ENCODE measurements around the gene RAB40A.

RAB40A gene

GRCh38 chrX:103510031-103510430 lies 9.3 kb downstream of the RAB40A start:
- TF ChIP-seq REST (IDR thresholded peaks at IDR 0.05; ENCODE audit: insufficient replicate concordance, low read depth) = no peak
- no peak for TF ChIP-seq GABPA (IDR thresholded peaks at IDR 0.05; ENCODE audit: low read depth)
- TF ChIP-seq, protein P1, sequence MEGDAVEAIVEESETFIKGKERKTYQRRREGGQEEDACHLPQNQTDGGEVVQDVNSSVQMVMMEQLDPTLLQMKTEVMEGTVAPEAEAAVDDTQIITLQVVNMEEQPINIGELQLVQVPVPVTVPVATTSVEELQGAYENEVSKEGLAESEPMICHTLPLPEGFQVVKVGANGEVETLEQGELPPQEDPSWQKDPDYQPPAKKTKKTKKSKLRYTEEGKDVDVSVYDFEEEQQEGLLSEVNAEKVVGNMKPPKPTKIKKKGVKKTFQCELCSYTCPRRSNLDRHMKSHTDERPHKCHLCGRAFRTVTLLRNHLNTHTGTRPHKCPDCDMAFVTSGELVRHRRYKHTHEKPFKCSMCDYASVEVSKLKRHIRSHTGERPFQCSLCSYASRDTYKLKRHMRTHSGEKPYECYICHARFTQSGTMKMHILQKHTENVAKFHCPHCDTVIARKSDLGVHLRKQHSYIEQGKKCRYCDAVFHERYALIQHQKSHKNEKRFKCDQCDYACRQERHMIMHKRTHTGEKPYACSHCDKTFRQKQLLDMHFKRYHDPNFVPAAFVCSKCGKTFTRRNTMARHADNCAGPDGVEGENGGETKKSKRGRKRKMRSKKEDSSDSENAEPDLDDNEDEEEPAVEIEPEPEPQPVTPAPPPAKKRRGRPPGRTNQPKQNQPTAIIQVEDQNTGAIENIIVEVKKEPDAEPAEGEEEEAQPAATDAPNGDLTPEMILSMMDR (IDR thresholded peaks at IDR 0.05; ENCODE audit: insufficient read depth, low read length) = no peak
- no peak for TF ChIP-seq POLR2AphosphoS5 (IDR thresholded peaks at IDR 0.05; ENCODE audit: low read depth)
- no peak for TF ChIP-seq SPI1 (IDR thresholded peaks at IDR 0.05; ENCODE audit: borderline replicate concordance, low read depth)
- DNase-seq (ENCODE audit: low read depth in 1 of 2, low spot score in 1 of 2) = no peak
- no peaks in the 10 kb centered on the region for H3K27me3 ChIP-seq (ENCODE audit: insufficient read depth, poor library complexity, severe bottlenecking)
- H3K27ac ChIP-seq (replicated peaks) = no peak overlapping the region
- H3K4me3 ChIP-seq (replicated peaks; ENCODE audit: insufficient read depth, low read length) = no peak overlapping the region

- Histone ChIP-seq H3K27ac (replicated peaks) (no peak overlapping the region), H3K27me3 (ENCODE audit: insufficient read depth, poor library complexity, severe bottlenecking) (no peaks in the 10 kb centered on the region), H3K4me3 (replicated peaks; ENCODE audit: insufficient read depth, low read length) (no peak overlapping the region)
- TF ChIP-seq SPI1 (IDR thresholded peaks at IDR 0.05; ENCODE audit: borderline replicate concordance, low read depth) (no peak), REST (IDR thresholded peaks at IDR 0.05; ENCODE audit: insufficient replicate concordance, low read depth) (no peak), POLR2AphosphoS5 (IDR thresholded peaks at IDR 0.05; ENCODE audit: low read depth) (no peak), GABPA (IDR thresholded peaks at IDR 0.05; ENCODE audit: low read depth) (no peak)
- TF ChIP-seq, protein P1 (IDR thresholded peaks at IDR 0.05; ENCODE audit: insufficient read depth, low read length) = no peak
- DNase-seq (ENCODE audit: low read depth in 1 of 2, low spot score in 1 of 2) = no peak
Measured at GRCh38 chrX:103503853-103504207, 15.5 kb downstream of the RAB40A start.

GRCh38 chrX:103503163-103503852 lies 16.0 kb downstream of the RAB40A start:
- TF ChIP-seq, protein P1 (IDR thresholded peaks at IDR 0.05; ENCODE audit: insufficient read depth, low read length) = no peak
- TF ChIP-seq SPI1 (IDR thresholded peaks at IDR 0.05; ENCODE audit: borderline replicate concordance, low read depth) (no peak), POLR2AphosphoS5 (IDR thresholded peaks at IDR 0.05; ENCODE audit: low read depth) (no peak), REST (IDR thresholded peaks at IDR 0.05; ENCODE audit: insufficient replicate concordance, low read depth) (no peak), GABPA (IDR thresholded peaks at IDR 0.05; ENCODE audit: low read depth) (no peak)
- DNase-seq (ENCODE audit: low read depth in 1 of 2, low spot score in 1 of 2) = no peak
- Histone ChIP-seq H3K27ac (replicated peaks) (no peak overlapping the region), H3K4me3 (replicated peaks; ENCODE audit: insufficient read depth, low read length) (no peak overlapping the region), H3K27me3 (ENCODE audit: insufficient read depth, poor library complexity, severe bottlenecking) (no peaks in the 10 kb centered on the region)
